GM12865 (cell line): ENCODE data around the gene ZRANB1.
A peak's percentile ranks its signal among the peaks of the same experiment; 100 is the strongest.
"Not testable (repeated sequence)": the region's sequence is repeated elsewhere in the genome, so short reads cannot be mapped to it uniquely, and the experiment has no call there.

Experiments
- DNase-seq: peaks from one replicate; pipeline ENCODE4 v3.0.0; 2010; ENCODE audit warnings: low read depth
- H3K4me3 ChIP-seq: 2 replicates; pipeline ENCODE4 v1.5.1; 2011; ENCODE audit warnings: mild to moderate bottlenecking, low read depth, low read length, control low read depth
- CTCF ChIP-seq: IDR thresholded peaks from 2 replicates; pipeline ENCODE4 v1.5.1; 2011; ENCODE audit warnings: low read length, control low read depth, low read depth, inconsistent platforms; ENCODE audit not compliant: insufficient read depth; ENCODE audit errors: missing control alignments

Gene ZRANB1

GRCh38 chr10:124913167-124913566 lies 28.8 kb upstream of the ZRANB1 start:
- no peak for DNase-seq
- no peak overlapping the region for H3K4me3 ChIP-seq
- TF ChIP-seq CTCF: no peak

- DNase-seq, H3K4me3 ChIP-seq: not testable (repeated sequence)
These were observed 27.5 kb upstream of the ZRANB1 start for GRCh38 chr10:124914398-124914797.

DNA sequence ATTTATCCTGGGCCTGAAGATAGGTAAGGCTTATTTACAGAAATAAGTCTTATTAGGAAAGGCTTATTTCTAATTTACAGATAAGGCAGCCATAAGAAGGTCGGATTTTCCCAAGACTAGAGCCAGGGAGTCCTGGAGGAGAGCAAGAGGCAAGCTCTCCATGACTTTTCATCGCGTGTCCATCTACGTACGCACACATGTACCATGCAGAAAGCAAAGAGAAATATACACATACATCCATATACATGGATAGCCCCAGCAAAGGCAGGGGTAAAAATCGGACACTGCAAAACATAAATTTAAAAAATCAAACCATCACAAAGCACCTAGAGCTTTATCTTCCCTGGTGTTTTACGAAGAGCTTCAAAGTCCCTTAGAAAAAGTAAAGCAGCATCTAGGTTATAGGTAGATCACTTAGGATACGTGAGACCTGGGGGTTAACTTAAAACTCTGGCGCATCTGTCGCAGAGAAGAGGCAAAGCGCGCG lies 25.8 kb upstream of the ZRANB1 start:
- peak; percentile 26 for DNase-seq
- TF ChIP-seq CTCF: no peak
- peak overlapping the region; percentile 96 for H3K4me3 ChIP-seq

DNA sequence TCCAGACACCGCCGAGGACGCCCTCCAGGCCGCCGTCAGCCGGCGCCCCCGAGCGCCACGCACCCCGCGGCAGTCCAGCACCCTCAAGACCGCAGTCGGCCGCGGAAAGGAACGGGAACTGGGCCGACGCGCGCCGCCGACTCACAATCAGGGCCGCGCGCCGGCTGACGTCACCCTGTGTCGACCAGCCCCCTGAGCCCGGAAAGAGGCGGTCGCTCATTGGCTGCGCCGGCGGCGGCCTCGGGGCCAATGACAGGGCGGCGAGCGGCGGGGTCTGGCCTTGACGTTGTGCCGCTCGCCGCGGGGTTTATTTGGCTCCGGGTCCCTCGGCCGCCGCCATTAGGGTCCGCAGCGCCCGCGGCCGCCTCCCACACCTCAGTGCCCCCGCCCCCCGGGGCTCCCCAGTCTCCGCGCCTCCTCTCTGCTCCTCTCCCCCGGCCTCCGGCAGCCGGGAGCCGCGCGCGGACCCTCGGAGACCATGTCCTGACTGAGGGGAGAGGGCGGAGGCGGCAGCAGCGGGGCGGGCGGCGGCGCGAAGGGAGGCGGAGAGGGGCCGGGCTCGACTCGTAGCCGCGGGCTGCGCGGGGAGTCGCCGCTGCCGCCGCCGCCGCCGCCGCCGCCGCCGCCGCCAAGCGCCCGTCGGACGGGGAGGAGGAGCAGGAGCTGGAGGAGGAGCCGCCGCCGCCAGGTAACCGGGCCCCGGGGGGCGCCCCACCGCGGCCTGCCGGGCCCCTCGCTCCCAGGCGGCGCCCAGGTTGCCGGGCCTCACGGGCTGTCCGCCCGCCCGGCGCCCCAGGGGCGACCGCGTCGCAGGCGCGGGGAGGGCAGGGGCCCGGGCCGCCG lies 25.1 kb upstream of the ZRANB1 start:
- no peak for TF ChIP-seq CTCF
- peak overlapping the region; percentile 96 for H3K4me3 ChIP-seq
- peak; percentile 97 for DNase-seq

- DNase-seq: peak; percentile 33
- H3K4me3 ChIP-seq: peak overlapping the region; percentile 88
- no peak for TF ChIP-seq CTCF
These were observed 24.3 kb upstream of the ZRANB1 start for GRCh38 chr10:124917428-124918190.

- peak overlapping the region; percentile 88 for H3K4me3 ChIP-seq
- no peak for DNase-seq
- no peak for TF ChIP-seq CTCF
These were observed 23.6 kb upstream of the ZRANB1 start for GRCh38 chr10:124918191-124918830.

- TF ChIP-seq CTCF: no peak
- no peak for DNase-seq
- peak overlapping the region; percentile 88 for H3K4me3 ChIP-seq
These were observed 23.0 kb upstream of the ZRANB1 start for GRCh38 chr10:124918906-124919305.
